Inferior parietal cortex (tissue), 1 donor: Measurements from ENCODE around the gene FGF2.
"Not testable (repeated sequence)": the region's sequence is repeated elsewhere in the genome, so short reads cannot be mapped to it uniquely, and the experiment has no call there.

Experiments used
- DNase-seq: peaks from one replicate; pipeline ENCODE4 v3.0.0-alpha.2; 2016; ENCODE audit errors: extremely low spot score

Gene FGF2

DNA sequence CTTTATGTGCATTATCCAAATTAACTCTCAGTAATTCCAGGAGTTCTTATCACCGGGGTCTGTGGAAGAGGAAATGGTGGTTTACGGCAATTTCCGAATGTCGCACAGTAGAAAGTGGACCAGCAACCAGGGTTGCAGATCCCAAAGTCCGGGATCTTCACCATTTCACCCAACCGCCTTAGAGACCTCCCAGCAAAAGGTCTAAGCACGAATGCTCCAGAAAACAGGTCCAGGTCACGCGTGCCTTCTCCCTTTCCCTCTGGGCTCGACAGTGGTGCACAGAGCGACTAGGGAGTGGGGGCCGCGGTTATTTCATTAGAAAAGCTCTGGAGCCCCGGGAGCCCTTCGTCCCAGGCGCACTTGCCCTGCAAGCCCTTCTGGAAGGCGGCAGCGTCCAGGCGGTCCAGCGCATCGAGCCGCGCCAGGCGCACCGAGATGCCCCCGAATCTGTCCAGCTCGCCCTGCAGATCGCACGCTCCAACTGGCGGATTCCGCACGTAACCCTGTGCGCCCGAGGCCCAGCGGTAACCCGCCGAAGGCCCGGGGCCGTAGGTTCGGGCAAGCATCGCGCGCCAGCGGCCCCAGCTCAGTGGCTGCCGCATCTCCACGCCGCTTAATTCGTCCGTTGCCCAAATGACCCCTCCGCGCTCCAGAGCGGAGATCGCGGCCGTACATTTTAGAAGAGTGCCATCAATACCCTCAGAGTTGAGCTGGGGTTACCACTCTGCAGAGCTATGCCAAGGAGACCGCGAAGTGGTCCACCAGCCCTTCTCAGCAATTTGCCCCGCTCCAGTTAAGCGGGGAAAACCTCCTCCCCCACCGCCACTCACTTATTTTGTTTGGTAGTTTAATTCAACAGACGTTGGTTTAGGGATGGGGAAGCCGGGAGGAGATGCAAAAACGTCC, 95.6 kb downstream of the FGF2 start, which contains the start of gene NUDT6:
NUDT6 (minus strand) TSS at position 627 of the 906 bp plus-strand sequence; CDS start at position 602, 25 bp downstream.
- peak; percentile 79 for DNase-seq

DNA sequence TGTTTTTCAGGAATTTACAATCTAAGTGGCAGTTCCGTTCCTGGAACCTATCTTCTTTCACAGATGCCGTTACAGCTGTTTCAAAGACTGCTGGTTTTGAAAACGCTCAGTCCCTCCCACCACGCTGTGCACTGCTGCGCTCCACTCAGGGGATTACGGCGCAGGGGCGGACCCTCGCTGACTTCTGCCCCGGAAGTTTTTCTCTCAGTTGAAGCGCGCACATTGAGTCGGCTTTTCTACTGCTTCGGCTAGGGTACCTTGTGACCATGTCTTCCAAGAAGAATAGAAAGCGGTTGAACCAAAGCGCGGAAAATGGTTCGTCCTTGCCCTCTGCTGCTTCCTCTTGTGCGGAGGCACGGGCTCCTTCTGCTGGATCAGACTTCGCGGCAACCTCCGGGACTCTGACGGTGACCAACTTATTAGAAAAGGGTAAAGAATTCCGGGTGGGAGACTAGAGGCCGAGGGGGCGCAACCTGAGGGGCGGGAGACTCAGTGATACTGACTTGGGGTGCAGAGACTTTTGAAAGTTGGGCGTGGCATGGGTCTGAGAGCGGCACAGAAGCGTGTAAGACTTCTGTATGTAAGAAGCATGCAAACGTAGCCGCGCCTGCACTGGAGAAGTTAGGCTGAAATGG, 96.4 kb downstream of the FGF2 start:
- peak; percentile 96 for DNase-seq

DNA sequence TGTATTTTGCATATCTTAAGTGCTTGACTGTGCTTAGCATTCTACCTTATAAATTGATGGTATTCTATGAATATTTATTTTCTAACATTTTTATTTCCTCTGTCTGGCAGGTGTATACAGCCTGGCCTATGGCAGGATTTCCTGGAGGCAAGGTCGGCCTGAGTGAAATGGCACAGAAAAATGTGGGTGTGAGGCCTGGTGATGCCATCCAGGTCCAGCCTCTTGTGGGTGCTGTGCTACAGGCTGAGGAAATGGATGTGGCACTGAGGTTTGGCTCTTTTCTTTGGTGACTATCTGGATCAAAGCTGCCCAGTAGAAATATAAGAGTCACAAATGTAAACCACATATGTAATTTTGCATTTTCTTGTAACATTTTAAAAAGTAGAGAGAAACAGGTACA, 102.3 kb downstream of the FGF2 start:
- DNase-seq, result no peak

DNA sequence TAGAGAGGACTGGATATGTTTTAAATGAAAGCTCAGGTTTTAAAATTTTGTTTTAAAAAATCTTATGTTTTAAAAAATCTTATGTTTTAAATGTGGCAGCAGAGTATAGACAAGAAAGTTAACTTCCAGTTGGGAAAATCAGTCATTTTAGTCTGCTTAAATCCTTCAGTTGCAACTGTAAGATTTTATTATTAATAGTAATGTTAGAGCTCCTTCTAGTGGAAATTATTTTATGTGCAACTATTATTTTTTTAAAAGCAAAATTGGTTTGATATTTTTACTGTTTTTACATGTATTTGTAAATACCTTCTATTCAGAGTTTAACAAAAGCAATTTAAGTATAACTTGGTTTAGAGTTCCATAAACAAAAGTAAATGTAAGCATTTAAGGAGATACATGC, 104.2 kb downstream of the FGF2 start:
- peak; percentile 44 for DNase-seq

DNA sequence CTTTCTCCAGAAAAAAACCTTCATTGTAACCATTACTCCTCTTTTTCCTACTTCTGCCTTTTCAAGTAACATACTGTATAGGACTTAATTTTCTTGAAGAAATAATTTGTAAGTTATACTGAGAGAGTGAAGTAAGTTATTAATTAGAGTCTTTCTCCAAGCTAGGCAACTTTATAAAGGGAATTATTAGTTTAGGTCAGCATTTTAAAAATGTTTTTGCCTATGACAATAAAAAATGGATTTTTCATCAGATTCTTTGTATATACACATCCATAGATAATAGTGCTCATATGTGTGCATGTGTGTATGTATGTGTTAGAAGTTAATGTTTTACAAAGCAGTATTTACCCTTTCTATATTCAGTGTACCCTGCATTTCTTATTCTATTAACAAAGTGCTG, 106.1 kb downstream of the FGF2 start:
- DNase-seq, result no peak

DNA sequence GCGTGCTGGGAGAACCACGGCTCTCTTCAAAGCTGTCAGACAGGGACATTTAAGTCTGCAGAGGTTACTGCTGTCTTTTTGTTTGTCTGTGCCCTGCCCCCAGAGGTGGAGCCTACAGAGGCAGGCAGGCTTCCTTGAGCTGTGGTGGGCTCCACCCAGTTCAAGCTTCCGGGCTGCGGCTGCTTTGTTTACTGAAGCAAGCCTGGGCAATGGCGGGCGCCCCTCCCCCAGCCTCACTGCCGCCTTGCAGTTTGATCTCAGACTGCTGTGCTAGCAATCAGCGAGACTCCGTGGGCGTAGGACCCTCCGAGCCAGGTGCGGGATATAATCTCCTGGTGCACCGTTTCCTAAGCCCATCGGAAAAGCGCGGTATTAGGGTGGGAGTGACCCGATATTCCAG, 118.5 kb downstream of the FGF2 start:
- DNase-seq, result not testable (repeated sequence)

DNA sequence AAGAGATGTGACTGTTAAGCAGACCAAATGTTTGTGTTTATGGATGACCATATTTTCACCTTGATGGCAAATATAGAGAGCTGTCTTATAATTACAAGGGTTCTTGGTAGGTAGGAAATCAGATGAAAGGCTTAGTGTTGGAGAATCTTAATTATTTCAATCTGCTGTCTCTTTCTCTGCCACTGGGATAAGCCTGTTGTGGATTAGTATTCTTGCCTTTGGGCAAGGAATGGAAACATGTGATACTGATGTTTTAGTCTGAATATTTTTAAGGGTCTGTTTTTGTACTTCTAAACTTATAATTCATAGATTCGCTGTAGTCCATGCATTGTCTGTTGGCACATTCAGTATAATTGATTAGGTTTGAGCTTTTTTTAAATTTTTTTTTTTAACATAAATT, 119.5 kb downstream of the FGF2 start:
- no peak for DNase-seq
